ENCODE results near the gene TSPYL1.

The TSPYL1 gene

DNA sequence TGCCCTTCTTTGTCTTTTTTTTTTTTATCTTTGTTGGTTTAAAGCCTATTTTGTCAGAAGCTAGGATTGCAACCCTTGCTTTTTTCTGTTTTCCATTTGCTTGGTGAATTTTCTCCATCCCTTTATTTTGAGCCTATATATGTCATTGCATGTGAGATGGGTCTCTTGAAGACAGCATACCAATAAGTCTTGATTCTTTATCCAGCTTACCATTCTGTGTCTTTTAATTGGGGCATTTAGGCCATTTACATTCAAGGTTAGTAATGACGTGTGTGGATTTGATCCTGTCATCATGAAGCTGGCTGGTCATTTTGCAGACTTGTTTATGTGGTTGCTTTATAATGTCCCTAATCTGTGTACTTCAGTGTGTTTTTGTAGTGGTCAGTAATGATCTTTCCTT lies 16.4 kb downstream of the TSPYL1 start:
- no peak for DNase-seq (ENCODE audit: low read depth in 2 of 2)

DNA sequence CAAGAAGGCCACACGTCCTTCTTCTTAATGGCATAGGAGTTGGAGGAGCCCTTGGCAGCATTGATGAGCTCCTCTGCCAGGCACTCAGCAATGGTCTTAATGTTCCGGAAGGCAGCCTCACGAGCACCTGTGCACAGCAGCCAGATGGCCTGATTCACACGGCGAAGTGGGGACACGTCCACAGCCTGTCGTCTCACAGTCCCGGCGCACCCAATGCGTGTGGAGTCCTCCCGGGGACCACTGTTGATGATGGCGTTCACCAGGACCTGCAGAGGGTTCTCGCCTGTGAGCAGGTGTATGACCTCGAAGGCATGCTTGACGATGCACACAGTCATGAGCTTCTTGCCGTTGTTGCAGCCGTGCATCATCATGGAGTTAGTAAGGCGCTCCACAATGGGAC lies 21.2 kb downstream of the TSPYL1 start:
- no peak for DNase-seq (ENCODE audit: low read depth in 2 of 2)

- no peak for DNase-seq (ENCODE audit: low read depth in 2 of 2)
Observed at GRCh38 chr6:116256694-116257093, 23.0 kb downstream of the TSPYL1 start.

DNA sequence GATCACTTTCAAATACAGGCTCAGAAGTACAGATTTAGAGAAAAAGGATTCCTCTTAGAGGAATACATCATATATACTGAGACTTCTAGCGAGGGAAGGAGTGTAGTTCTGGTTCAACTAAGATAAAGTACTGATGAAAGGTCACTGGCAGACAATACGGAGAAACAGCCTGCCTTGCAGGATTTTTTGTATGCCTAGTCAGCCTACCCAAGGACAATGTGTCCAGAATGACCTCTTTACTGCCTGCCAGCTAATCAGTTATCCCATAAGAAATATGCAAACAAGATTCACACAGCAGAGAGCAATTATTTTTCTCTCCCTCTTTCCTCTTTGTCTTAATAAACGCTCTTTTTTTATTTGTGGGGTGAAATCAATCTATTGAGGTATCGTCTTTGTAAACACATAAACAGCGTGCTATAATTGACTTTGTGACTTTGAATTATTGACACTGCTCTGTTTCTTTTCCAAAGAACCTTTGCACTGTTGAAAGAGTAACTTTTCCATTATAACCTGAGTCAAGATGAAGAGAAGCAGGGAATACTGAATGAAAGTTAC lies 24.4 kb downstream of the TSPYL1 start:
- DNase-seq (ENCODE audit: low read depth in 2 of 2) = no peak

DNA sequence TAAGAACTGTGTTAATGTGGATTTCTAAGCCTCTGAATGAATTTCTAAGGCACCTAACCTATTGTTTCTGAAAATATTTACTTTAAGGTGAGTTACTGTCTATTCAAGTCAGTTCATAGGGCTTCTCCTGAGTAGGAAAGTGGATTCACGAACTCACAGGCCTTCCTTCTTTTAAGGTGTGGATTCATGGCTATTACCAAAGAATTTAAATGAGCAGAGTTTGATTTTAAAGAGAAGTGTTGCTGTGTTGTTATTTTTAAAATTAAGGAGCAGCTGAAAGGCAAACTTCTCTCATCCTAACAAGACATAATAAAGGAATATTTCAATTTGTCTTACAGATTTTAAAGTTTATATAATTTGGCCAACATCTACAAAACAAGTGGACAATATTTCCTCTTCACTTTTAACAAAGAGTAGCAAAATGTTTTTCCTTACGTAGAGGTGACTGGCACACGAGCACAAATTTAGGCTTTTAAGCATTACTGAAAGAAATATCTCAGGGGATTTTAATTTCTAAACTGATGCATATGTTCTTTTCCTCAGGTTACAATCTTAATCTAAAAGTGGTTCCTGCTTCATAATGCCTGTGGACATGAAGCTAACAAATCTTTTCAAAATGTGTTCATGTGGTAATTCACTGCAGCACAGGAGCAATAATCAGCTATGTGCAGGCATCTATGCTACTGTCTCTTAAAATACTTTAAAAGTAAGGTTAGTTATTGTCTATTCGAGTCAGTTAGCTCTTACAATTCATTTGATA lies 25.3 kb downstream of the TSPYL1 start:
- DNase-seq (ENCODE audit: low read depth in 2 of 2) = no peak

GRCh38 chr6:116253505-116254296 lies 26.0 kb downstream of the TSPYL1 start, which contains the start of gene TSPYL4:
Gene TSPYL4, minus strand, starts transcription at chr6:116254075. Its CDS starts 67 bp downstream, at chr6:116254008.
- peak; percentile 79 to 83 for DNase-seq (ENCODE audit: low read depth in 2 of 2)

- no peak for DNase-seq (ENCODE audit: low read depth in 2 of 2)
Observed at GRCh38 chr6:116253188-116253504, 26.6 kb downstream of the TSPYL1 start.

DNA sequence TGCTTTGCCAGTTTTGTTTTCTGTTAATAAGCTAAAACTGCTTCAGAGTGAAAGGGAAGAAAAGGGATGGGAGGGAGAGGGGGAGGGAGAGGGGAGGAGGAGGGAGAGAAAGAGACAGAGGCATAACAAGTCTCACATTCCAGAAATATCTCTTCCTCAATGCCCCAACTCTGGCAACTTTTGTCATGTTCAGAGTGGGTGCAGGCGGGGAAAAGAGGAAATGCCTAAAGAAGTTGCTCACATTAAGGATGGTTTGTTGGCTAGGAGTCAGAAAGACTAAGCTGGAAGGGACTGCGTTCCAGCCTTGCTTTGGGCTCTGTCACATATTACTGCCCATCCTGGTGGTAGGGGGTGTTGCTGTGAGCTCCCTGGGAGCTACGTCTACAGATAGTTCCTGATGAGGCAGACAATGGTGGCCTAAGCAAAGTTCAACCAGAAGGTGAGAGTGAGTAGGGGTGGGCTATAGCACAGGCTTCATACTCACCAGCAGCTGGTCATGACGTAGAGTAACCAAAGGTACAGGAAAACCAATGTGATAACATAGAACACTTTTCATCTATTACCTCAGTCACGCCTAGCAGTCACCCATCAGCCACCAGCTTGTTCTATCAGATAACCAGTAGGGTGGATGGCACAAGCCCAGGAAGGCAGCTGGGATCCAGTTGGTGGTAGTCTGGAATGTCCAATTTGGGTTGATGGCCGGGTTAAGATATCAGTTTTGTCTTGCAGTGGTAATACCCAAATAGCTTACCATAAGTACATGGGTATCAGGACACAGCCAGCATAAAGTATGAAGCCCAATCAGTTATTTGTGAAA lies 28.0 kb downstream of the TSPYL1 start:
- DNase-seq (ENCODE audit: low read depth in 2 of 2) = no peak

GRCh38 chr6:116248577-116248976 lies 31.2 kb downstream of the TSPYL1 start:
- no peak for DNase-seq (ENCODE audit: low read depth in 2 of 2)

- no peak for DNase-seq (ENCODE audit: low read depth in 2 of 2)
Observed at GRCh38 chr6:116247285-116247684, 32.4 kb downstream of the TSPYL1 start.

DNA sequence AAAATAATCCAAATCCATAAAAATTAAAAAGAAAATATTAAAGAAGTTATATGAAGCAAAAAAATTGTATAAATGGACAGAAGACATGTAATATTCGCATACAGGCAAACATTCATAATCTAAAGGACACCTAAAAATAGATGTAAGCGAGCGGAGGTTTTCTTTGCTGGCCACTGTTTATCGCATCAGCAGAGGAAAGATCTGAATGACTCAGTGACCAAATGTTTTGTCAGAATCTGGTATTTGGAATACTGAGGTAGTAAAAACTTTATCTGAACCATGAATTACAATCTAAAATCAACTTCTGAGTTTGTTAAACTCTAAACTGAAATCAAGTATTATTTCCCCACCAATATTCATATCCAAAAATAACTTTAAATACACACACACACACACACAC lies 33.6 kb downstream of the TSPYL1 start:
- DNase-seq (ENCODE audit: low read depth in 2 of 2) = no peak

GRCh38 chr6:116244284-116244683 lies 35.4 kb downstream of the TSPYL1 start:
- no peak for DNase-seq (ENCODE audit: low read depth in 2 of 2)

- no peak for DNase-seq (ENCODE audit: low read depth in 2 of 2)
Observed at GRCh38 chr6:116239856-116240255, 39.9 kb downstream of the TSPYL1 start.

GRCh38 chr6:116239256-116239655 lies 40.5 kb downstream of the TSPYL1 start:
- DNase-seq (ENCODE audit: low read depth in 2 of 2) = no peak

DNA sequence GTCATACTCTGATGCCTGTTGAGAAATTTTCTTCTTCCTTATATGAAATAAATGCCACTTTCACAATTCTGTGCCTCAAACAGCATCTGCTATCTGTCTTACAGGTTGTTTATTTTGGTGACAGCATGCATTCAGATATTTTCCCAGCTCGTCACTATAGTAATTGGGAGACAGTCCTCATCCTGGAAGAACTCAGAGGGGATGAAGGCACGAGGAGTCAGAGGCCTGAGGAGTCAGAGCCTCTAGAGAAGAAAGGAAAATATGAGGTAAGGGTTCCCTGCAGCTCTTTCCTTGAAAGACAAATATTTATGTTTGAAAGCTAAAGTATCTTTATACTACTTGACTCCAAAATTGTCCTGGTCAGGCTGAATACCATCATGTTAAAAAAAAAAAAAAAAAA lies 41.6 kb downstream of the TSPYL1 start:
- no peak for DNase-seq (ENCODE audit: low read depth in 2 of 2)

DNA sequence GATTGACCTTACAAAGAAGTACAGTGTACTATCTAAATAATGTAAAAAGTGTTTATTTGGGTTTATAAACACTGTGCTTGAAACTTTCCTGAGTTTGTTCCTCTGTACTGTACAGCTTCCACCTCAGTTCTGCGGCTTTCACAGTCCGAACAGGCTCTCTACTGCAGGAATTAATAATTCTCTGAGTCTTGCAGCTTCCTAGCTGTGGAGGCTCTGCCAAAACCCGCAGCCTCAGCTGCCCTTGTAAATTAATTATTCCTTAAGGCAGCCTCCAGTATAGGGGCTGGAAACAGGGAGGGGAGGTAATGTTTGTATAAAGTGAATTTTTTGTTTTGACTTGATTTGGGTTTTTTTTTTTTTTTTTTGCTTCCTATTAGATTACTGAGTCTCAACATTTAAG lies 45.0 kb downstream of the TSPYL1 start:
- no peak for DNase-seq (ENCODE audit: low read depth in 2 of 2)

- DNase-seq (ENCODE audit: low read depth in 2 of 2) = no peak
Observed at GRCh38 chr6:116229287-116229913, 50.3 kb downstream of the TSPYL1 start.

Data from stimulated activated CD8-positive, alpha-beta memory T cell treated with anti-CD3 and anti-CD28 coated beads, Interleukin-2, amount 100 ng/mL, for 48 hours (primary cell).